Hepatocyte (in vitro differentiated cells): ENCODE measurements around the gene SYNE2. TPM values are rescaled to one million over a fixed set of nuclear protein-coding genes. Genes with fewer than 3 reads are reported as not detected.
A peak's percentile ranks its signal among the peaks of the same experiment; 100 is the strongest.

Source experiments
- DNase-seq: peaks from one replicate; pipeline ENCODE4 v3.0.0-alpha.2; 2016; ENCODE audit warnings: low spot score
- H2AFZ ChIP-seq: fragments of 200-600 bp; sonication (generic); 2 replicates; pipeline ENCODE4 v1.6.0; 2016; ENCODE audit warnings: antibody characterized with exemption, mild to moderate bottlenecking
- H3K27ac ChIP-seq: fragments of 200-600 bp; sonication (generic); 2 replicates; pipeline ENCODE4 v1.5.1; 2016; ENCODE audit warnings: mild to moderate bottlenecking
- H3K27me3 ChIP-seq: fragments of 200-600 bp; sonication (generic); 2 replicates; pipeline ENCODE4 v1.6.1; 2016
- H3K36me3 ChIP-seq: fragments of 200-600 bp; sonication (generic); replicated peaks from 2 replicates; pipeline ENCODE4 v1.5.1; 2016; ENCODE audit warnings: low read depth; ENCODE audit not compliant: insufficient read depth
- H3K4me1 ChIP-seq: fragments of 200-600 bp; sonication (generic); 2 replicates; pipeline ENCODE4 v1.5.1; 2016; ENCODE audit warnings: mild to moderate bottlenecking, moderate library complexity; ENCODE audit not compliant: insufficient read depth
- H3K4me2 ChIP-seq: fragments of 200-600 bp; sonication (generic); 2 replicates; pipeline ENCODE4 v1.6.0; 2016
- H3K4me3 ChIP-seq: fragments of 200-600 bp; sonication (generic); 2 replicates; pipeline ENCODE4 v1.5.1; 2016; ENCODE audit warnings: mild to moderate bottlenecking
- H3K79me2 ChIP-seq: fragments of 200-600 bp; sonication (generic); 2 replicates; pipeline ENCODE4 v1.6.0; 2017; ENCODE audit warnings: mild to moderate bottlenecking
- H3K9me2 ChIP-seq: fragments of 200-600 bp; sonication (generic); replicated peaks from 2 replicates; pipeline ENCODE4 v1.6.0; 2017; ENCODE audit warnings: mild to moderate bottlenecking; ENCODE audit not compliant: insufficient read depth
- H3K9me3 ChIP-seq: fragments of 200-600 bp; sonication (generic); 2 replicates; pipeline ENCODE4 v1.5.1; 2016; ENCODE audit warnings: low read depth, mild to moderate bottlenecking
- H4K20me1 ChIP-seq: fragments of 200-600 bp; sonication (generic); 2 replicates; pipeline ENCODE4 v1.6.0; 2016; ENCODE audit warnings: mild to moderate bottlenecking; ENCODE audit not compliant: insufficient read depth, poor library complexity, severe bottlenecking
- EZH2 ChIP-seq: fragments of 200-600 bp; sonication (generic); IDR thresholded peaks from 2 replicates; pipeline ENCODE4 v1.6.1; 2016; ENCODE audit warnings: antibody characterized with exemption, mild to moderate bottlenecking, borderline replicate concordance
- EZH2phosphoT487 ChIP-seq: fragments of 200-600 bp; sonication (generic); IDR thresholded peaks from one replicate; pipeline ENCODE4 v1.6.1; 2018; ENCODE audit warnings: antibody characterized with exemption, mild to moderate bottlenecking, low read depth, moderate library complexity; ENCODE audit not compliant: unreplicated experiment, severe bottlenecking
- WGBS: methylation state at CpG from one replicate; pipeline ENCODE4 v1.1.6; 2016; ENCODE audit warnings: low lambda C conversion rate; ENCODE audit errors: missing lambda C conversion rate; 5-methylcytosine and 5-hydroxymethylcytosine counted together
- polyA plus RNA-seq: library from polyadenylated mRNA; unstranded; fragments of >200 nt; fragmentation: Nextera tagmentation; extraction: Ambion mirVana; gene quantifications from 2 replicates; pipeline ENCODE4 v1.2.1, GENCODE V29; 2016
- total RNA-seq: library from RNA; depleted of rRNA; stranded (reverse); fragments of >200 nt; gene quantifications from 2 replicates; pipeline ENCODE4 v1.2.3, GENCODE V29; 2014
- TF ChIP-seq, protein P1 (sequence below): fragments of 200-600 bp; sonication (generic); IDR thresholded peaks from 2 replicates; pipeline ENCODE4 v1.5.1; 2016; ENCODE audit warnings: antibody characterized with exemption, mild to moderate bottlenecking; ENCODE audit not compliant: poor library complexity

SYNE2 gene
- total and polyA plus RNA-seq, 2 experiments from 2014 or later, result 21.0 to 58.6 TPM

GRCh38 chr14:64059454-64060198 lies 206.8 kb downstream of the SYNE2 start:
- Histone ChIP-seq H3K9me3 (no peaks in the 10 kb centered on the region), H3K79me2 (no peaks in the 10 kb centered on the region), H3K9me2 (no peaks in the 10 kb centered on the region), H3K27me3 (no peaks in the 10 kb centered on the region), H3K36me3 (no peaks in the 10 kb centered on the region), H2AFZ (no peak overlapping the region), H3K4me3 (no peak overlapping the region), H3K4me1 (no peaks in the 10 kb centered on the region), H3K4me2 (no peak overlapping the region), H3K27ac (no peak overlapping the region), H4K20me1 (no peaks in the 10 kb centered on the region)
- 92% methylated on average over 6 of the region's 6 CpGs for WGBS
- no peak for TF ChIP-seq EZH2phosphoT487
- no peak for TF ChIP-seq EZH2
- TF ChIP-seq, protein P1, sequence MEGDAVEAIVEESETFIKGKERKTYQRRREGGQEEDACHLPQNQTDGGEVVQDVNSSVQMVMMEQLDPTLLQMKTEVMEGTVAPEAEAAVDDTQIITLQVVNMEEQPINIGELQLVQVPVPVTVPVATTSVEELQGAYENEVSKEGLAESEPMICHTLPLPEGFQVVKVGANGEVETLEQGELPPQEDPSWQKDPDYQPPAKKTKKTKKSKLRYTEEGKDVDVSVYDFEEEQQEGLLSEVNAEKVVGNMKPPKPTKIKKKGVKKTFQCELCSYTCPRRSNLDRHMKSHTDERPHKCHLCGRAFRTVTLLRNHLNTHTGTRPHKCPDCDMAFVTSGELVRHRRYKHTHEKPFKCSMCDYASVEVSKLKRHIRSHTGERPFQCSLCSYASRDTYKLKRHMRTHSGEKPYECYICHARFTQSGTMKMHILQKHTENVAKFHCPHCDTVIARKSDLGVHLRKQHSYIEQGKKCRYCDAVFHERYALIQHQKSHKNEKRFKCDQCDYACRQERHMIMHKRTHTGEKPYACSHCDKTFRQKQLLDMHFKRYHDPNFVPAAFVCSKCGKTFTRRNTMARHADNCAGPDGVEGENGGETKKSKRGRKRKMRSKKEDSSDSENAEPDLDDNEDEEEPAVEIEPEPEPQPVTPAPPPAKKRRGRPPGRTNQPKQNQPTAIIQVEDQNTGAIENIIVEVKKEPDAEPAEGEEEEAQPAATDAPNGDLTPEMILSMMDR, result no peak
- no peak for DNase-seq

DNA sequence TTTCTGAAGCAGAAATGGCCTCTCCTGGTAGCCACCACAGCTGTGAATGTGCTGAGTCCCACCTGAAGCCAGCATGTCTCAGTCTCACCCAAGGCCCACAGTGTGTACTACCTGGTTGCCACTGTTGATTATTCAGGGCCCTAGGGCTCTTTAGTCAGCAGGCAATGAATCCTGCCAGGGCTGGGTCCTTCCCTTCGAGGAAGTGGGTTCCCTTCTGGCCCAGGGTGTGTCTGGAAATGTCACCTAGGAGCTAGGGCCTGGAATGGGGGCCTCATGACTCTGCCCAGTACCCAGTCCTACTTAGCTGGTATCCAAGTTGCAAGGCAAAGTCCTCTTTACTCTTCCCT lies 207.4 kb downstream of the SYNE2 start:
- H3K27me3 ChIP-seq, result no peaks in the 10 kb centered on the region
- no peak overlapping the region for H3K4me3 ChIP-seq
- no peak for TF ChIP-seq EZH2phosphoT487
- TF ChIP-seq EZH2, result no peak
- TF ChIP-seq, protein P1, result no peak
- WGBS, result 80% methylated on average over 1 of the region's 1 CpG
- H3K4me1 ChIP-seq, result no peaks in the 10 kb centered on the region
- no peaks in the 10 kb centered on the region for H3K9me3 ChIP-seq
- H3K27ac ChIP-seq, result no peak overlapping the region
- no peaks in the 10 kb centered on the region for H3K9me2 ChIP-seq
- H3K4me2 ChIP-seq, result no peak overlapping the region
- no peaks in the 10 kb centered on the region for H4K20me1 ChIP-seq
- no peaks in the 10 kb centered on the region for H3K79me2 ChIP-seq
- no peak for DNase-seq
- no peaks in the 10 kb centered on the region for H3K36me3 ChIP-seq
- no peak overlapping the region for H2AFZ ChIP-seq

DNA sequence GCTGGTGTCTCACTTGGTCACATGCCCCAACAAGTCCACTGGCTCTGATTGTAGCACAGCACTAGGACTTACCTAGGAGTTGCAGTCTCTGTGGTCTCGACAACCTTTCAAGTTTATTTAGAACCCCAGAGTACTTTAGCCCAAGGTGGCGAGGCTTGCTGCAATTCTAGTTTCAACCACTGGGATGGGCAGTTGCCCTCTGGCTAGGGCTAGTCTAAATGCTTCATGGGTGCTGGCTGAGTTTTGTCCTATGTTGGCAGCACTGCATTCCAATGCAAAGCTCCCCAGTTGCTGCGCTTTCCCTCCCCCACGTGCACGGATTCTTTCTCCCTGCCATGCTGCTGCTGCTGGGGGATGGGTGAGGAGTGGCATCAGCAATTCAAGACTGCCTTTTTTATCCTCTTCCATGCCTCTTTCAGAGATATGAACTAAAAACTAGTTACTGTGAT lies 207.9 kb downstream of the SYNE2 start:
- no peak for DNase-seq
- H3K4me2 ChIP-seq, result no peak overlapping the region

More for the DNA sequence above, 207.9 kb downstream of the SYNE2 start:
- Histone ChIP-seq H3K36me3 (no peaks in the 10 kb centered on the region), H3K4me3 (no peak overlapping the region), H3K27ac (no peak overlapping the region), H3K9me3 (no peaks in the 10 kb centered on the region), H2AFZ (no peak overlapping the region), H3K79me2 (no peaks in the 10 kb centered on the region), H4K20me1 (no peaks in the 10 kb centered on the region), H3K27me3 (no peaks in the 10 kb centered on the region), H3K4me1 (no peaks in the 10 kb centered on the region), H3K9me2 (no peaks in the 10 kb centered on the region)
- 71% methylated on average over 5 of the region's 5 CpGs for WGBS
- TF ChIP-seq EZH2, result no peak
- TF ChIP-seq, protein P1, result peak; percentile 34
- TF ChIP-seq EZH2phosphoT487, result no peak
